ENCODE measurements around the gene CREB3L2. TPM values are rescaled to one million over a fixed set of nuclear protein-coding genes. Genes with fewer than 3 reads are reported as not detected.
"Not testable (repeated sequence)": the region's sequence is repeated elsewhere in the genome, so short reads cannot be mapped to it uniquely, and the experiment has no call there.

Gene CREB3L2
- total RNA-seq, 1 donor from 2014 or later = 65.9 TPM

DNA sequence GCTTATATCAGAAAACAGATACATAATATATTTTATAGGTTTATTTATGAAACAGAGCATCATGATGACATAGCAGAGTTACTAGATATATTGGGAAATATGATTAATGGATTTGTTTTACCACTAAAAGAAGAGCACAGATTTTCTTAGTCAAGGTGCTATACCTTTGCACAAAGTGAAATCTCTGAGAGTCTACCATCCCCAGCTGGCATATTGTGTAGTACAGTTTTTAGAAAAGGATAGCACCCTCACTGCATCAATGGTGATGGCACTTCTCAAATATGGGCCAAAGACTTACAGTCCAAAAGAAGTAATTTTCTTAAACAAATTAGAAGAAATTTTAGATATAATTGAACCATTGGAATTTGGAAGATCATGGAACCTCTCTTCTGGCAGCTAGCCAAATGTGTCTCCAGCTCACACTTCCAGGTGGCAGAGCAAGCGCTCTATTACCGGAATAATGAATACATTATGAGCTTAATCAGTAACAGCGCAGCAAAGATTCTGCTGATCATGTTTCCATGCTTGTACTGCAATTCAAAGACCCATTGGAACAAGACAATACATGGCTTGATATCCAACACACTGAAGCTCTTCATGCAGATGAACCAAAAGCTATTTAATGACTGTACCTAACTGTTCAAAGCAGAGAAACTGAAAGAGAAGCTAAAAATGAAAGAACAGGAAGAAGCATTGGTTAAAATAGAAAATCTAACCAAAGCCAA, 21.9 kb upstream of the CREB3L2 start:
- TF ChIP-seq, protein P1, sequence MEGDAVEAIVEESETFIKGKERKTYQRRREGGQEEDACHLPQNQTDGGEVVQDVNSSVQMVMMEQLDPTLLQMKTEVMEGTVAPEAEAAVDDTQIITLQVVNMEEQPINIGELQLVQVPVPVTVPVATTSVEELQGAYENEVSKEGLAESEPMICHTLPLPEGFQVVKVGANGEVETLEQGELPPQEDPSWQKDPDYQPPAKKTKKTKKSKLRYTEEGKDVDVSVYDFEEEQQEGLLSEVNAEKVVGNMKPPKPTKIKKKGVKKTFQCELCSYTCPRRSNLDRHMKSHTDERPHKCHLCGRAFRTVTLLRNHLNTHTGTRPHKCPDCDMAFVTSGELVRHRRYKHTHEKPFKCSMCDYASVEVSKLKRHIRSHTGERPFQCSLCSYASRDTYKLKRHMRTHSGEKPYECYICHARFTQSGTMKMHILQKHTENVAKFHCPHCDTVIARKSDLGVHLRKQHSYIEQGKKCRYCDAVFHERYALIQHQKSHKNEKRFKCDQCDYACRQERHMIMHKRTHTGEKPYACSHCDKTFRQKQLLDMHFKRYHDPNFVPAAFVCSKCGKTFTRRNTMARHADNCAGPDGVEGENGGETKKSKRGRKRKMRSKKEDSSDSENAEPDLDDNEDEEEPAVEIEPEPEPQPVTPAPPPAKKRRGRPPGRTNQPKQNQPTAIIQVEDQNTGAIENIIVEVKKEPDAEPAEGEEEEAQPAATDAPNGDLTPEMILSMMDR (IDR thresholded peaks at IDR 0.05; ENCODE audit: unreplicated experiment) = no peak
- no peak for DNase-seq (ENCODE audit: low spot score, unreplicated experiment)
- Mint-ChIP-seq H3K4me1 (ENCODE audit: low read depth) (peaks cover under 1% of the 10 kb centered on the region), H3K27ac (no peak overlapping the region), H3K27me3 (no peaks in the 10 kb centered on the region), H3K9me3 (ENCODE audit: low read depth) (peaks cover 11% of the 10 kb centered on the region), H3K4me3 (ENCODE audit: low read depth) (no peak overlapping the region), H3K36me3 (ENCODE audit: insufficient read depth) (no peaks in the 10 kb centered on the region)

DNA sequence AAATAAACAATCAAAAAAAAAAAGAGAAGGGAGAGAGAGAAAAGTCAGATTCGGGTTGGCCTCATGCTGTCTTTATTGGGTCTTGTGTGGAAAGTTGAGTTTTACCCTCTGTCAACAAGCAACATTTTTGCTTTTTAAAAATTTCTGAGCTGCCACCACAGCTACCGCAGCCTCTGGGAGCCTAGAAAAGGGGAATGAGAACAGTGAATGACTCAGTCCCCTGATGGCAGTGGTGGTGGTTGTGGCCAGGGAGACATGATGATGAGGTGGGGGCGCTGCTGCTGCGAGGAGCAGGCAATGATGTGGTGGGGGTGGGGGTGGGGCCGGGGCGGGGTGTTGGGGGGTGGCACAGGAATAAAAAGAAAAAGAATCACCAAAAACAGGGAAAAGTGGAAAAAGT, 20.0 kb upstream of the CREB3L2 start:
- Mint-ChIP-seq H3K4me3 (ENCODE audit: low read depth) (no peak overlapping the region), H3K27ac (no peak overlapping the region), H3K36me3 (ENCODE audit: insufficient read depth) (no peaks in the 10 kb centered on the region), H3K4me1 (ENCODE audit: low read depth) (no peaks in the 10 kb centered on the region), H3K27me3 (no peaks in the 10 kb centered on the region), H3K9me3 (ENCODE audit: low read depth) (peaks cover 11% of the 10 kb centered on the region)
- TF ChIP-seq, protein P1 (IDR thresholded peaks at IDR 0.05; ENCODE audit: unreplicated experiment) = no peak
- no peak for DNase-seq (ENCODE audit: low spot score, unreplicated experiment)

DNA sequence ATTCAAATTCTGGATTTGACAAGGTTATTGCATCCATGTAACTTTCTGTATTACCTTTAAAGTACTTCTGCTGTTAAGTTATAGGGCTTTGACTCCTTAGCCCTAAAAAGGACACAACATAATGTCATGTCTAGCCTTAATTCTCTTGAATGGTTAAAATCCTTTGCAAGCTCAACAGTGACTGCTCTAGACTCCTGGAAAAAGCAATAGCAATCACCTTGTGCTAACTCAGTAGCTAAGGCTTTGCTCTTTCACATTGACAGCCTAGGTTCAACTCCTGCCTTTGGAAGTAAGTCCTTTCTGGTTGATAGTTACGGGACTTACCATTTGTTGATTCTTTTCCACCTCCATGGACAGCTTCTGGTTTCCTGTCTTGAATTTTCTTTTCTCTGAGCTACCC, 16.1 kb upstream of the CREB3L2 start:
- no peak for DNase-seq (ENCODE audit: low spot score, unreplicated experiment)
- Mint-ChIP-seq H3K4me1 (ENCODE audit: low read depth) (peaks cover 11% of the 10 kb centered on the region), H3K9me3 (ENCODE audit: low read depth) (no peaks in the 10 kb centered on the region), H3K36me3 (ENCODE audit: insufficient read depth) (no peaks in the 10 kb centered on the region), H3K4me3 (ENCODE audit: low read depth) (no peak overlapping the region), H3K27me3 (no peaks in the 10 kb centered on the region), H3K27ac (no peak overlapping the region)
- TF ChIP-seq, protein P1 (IDR thresholded peaks at IDR 0.05; ENCODE audit: unreplicated experiment) = no peak

DNA sequence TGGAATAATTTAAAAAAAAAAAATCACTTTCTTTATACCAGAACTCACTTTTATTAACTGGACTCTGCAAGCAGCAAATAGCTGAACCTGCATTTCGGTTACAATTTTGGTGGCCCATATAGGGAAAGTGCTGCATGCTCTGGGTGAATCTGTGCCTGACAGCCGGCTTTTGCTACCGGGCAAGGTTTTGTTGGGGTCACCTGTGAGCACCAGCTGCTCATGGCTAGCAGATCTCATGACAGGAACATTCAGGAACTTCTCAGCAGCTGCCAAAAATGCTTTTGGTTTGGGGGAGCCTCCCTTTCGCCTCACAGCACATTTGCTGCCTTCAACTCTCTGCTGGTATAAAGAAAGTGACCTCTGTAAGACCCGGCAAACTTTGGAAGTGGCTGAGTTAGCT, 13.2 kb upstream of the CREB3L2 start:
- Mint-ChIP-seq H3K27ac (no peak overlapping the region), H3K4me1 (ENCODE audit: low read depth) (peaks cover 12% of the 10 kb centered on the region), H3K36me3 (ENCODE audit: insufficient read depth) (no peaks in the 10 kb centered on the region), H3K27me3 (no peaks in the 10 kb centered on the region), H3K4me3 (ENCODE audit: low read depth) (no peak overlapping the region), H3K9me3 (ENCODE audit: low read depth) (no peaks in the 10 kb centered on the region)
- DNase-seq (ENCODE audit: low spot score, unreplicated experiment) = no peak
- TF ChIP-seq, protein P1 (IDR thresholded peaks at IDR 0.05; ENCODE audit: unreplicated experiment) = no peak

DNA sequence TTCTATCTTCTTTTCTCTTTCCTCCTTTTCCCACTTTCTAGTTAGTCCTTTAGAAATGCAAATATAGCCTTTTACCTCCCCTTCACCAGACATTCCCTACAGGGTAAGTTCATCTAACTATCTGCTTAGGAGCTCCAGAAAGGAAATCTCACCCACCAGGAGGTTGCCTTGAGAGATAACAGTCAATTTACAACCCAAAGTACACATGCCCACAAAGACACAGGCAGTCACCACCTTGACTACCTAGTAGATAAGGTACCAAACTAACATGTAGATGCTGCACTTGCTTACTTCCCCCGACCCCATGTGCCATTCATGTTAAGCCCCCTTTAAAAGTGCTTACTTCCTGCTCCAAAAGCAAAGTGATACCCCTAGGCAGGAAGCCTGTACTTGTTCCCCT, 12.8 kb upstream of the CREB3L2 start:
- H3K4me3 Mint-ChIP-seq (ENCODE audit: low read depth) = no peak overlapping the region
- DNase-seq (ENCODE audit: low spot score, unreplicated experiment) = no peak
- no peak overlapping the region for H3K27ac Mint-ChIP-seq
- H3K36me3 Mint-ChIP-seq (ENCODE audit: insufficient read depth) = no peaks in the 10 kb centered on the region
- TF ChIP-seq, protein P1 (IDR thresholded peaks at IDR 0.05; ENCODE audit: unreplicated experiment) = no peak
- no peaks in the 10 kb centered on the region for H3K27me3 Mint-ChIP-seq
- H3K4me1 Mint-ChIP-seq (ENCODE audit: low read depth) = peaks cover 12% of the 10 kb centered on the region
- H3K9me3 Mint-ChIP-seq (ENCODE audit: low read depth) = no peaks in the 10 kb centered on the region

DNA sequence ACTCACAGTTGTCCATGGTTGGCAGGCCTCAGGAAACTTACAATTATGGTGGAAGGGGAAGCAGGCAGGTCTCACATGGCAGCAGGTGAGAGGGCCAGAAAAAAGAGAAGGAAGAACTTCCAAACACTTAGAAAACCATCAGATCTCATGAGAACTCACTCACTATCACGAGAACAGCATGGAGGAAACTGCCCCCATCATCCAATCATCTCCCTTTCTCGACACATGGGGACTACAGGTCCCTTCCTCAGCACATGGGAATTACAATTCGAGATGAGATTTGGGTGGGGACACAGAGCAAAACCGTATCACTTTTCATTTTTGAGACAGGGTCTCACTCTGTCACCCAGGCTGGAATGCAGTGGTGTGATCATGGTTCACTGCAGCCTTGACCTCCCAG, 12.3 kb upstream of the CREB3L2 start:
- H3K9me3 Mint-ChIP-seq (ENCODE audit: low read depth); DNase-seq (ENCODE audit: low spot score, unreplicated experiment); H3K27ac Mint-ChIP-seq; H3K27me3 Mint-ChIP-seq; H3K36me3 Mint-ChIP-seq (ENCODE audit: insufficient read depth); H3K4me3 Mint-ChIP-seq (ENCODE audit: low read depth): not testable (repeated sequence)
- H3K4me1 Mint-ChIP-seq (ENCODE audit: low read depth) = peaks cover 12% of the 10 kb centered on the region
